ENCODE measurements around the gene CLEC11A.
A peak's percentile ranks its signal among the peaks of the same experiment; 100 is the strongest.

CLEC11A gene

GRCh38 chr19:50705422-50706019 lies 17.6 kb upstream of the CLEC11A start:
- DNase-seq: peak; percentile 38

- no peak for DNase-seq
These were observed 16.8 kb upstream of the CLEC11A start for GRCh38 chr19:50706387-50706786.

- no peak for DNase-seq
These were observed 14.8 kb upstream of the CLEC11A start for GRCh38 chr19:50708179-50708879.

GRCh38 chr19:50710094-50710493 lies 13.1 kb upstream of the CLEC11A start:
- DNase-seq: no peak

- DNase-seq: no peak
These were observed 12.6 kb upstream of the CLEC11A start for GRCh38 chr19:50710612-50711011.

- DNase-seq: no peak
These were observed 12.0 kb upstream of the CLEC11A start for GRCh38 chr19:50711196-50711595.

GRCh38 chr19:50711805-50712204 lies 11.4 kb upstream of the CLEC11A start:
- no peak for DNase-seq

GRCh38 chr19:50712833-50713232 lies 10.3 kb upstream of the CLEC11A start:
- DNase-seq: no peak

GRCh38 chr19:50713556-50714236 lies 9.5 kb upstream of the CLEC11A start:
- DNase-seq: no peak

GRCh38 chr19:50716178-50717025 lies 6.8 kb upstream of the CLEC11A start:
- DNase-seq: no peak

GRCh38 chr19:50717026-50717723 lies 6.0 kb upstream of the CLEC11A start:
- DNase-seq: no peak

- DNase-seq: no peak
These were observed 5.3 kb upstream of the CLEC11A start for GRCh38 chr19:50717891-50718254.

GRCh38 chr19:50718255-50719118 lies 4.7 kb upstream of the CLEC11A start:
- no peak for DNase-seq

GRCh38 chr19:50719119-50719435 lies 4.1 kb upstream of the CLEC11A start:
- no peak for DNase-seq

- no peak for DNase-seq
These were observed 3.6 kb upstream of the CLEC11A start, which contains the start of gene SHANK1 for GRCh38 chr19:50719566-50719965. TSS of gene SHANK1 (minus strand) at chr19:50719802. CDS start at chr19:50716919, 2,883 bp downstream.

- no peak for DNase-seq
These were observed 2.8 kb upstream of the CLEC11A start for GRCh38 chr19:50720181-50720920.

- no peak for DNase-seq
These were observed 2.2 kb upstream of the CLEC11A start for GRCh38 chr19:50720921-50721381.

- DNase-seq: no peak
These were observed 1.6 kb upstream of the CLEC11A start for GRCh38 chr19:50721441-50722137.

- no peak for DNase-seq
These were observed 757 bp upstream of the CLEC11A start for GRCh38 chr19:50722201-50723013.
